ENCODE measurements around the gene TUB.

The TUB gene

DNA sequence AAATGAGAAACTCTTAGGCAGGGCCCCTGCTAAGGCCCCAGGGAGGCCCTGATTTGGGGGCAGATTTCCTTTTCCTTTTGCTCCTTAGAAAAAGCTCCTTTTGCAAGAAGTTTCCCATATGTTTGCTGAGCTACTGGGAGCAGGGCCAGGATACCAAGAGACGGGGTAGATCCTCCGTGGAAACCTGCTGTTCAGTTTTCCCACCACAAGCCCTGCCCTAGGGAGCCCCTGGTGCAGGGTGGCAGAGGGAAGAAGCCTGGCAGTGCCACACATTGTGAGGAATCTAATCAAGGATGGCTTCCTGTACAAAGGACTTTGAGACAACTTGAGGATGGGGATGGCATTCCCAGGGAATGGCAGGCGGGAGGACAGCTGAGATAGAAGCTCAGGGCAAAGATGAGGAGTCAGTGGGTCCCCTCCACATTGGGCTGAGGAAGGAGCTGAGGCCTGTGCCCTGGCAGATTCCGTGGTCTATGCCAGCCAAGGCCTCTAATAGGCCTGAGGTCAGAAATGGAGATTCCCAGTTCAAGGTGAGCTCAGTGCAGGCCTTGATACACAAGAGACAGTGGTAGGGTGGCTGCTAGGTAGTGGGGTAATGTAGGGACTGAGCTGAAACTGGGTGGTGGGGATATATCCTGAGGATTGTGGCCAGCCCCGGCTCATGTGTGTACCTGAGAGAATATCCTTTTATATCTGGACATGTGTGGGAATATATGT lies 15.0 kb downstream of the TUB start:
- TF ChIP-seq, protein P1, sequence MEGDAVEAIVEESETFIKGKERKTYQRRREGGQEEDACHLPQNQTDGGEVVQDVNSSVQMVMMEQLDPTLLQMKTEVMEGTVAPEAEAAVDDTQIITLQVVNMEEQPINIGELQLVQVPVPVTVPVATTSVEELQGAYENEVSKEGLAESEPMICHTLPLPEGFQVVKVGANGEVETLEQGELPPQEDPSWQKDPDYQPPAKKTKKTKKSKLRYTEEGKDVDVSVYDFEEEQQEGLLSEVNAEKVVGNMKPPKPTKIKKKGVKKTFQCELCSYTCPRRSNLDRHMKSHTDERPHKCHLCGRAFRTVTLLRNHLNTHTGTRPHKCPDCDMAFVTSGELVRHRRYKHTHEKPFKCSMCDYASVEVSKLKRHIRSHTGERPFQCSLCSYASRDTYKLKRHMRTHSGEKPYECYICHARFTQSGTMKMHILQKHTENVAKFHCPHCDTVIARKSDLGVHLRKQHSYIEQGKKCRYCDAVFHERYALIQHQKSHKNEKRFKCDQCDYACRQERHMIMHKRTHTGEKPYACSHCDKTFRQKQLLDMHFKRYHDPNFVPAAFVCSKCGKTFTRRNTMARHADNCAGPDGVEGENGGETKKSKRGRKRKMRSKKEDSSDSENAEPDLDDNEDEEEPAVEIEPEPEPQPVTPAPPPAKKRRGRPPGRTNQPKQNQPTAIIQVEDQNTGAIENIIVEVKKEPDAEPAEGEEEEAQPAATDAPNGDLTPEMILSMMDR (IDR thresholded peaks at IDR 0.05; ENCODE audit: low read depth, low read length), result no peak
- no peak for TF ChIP-seq MYC (IDR thresholded peaks at IDR 0.05; ENCODE audit: low read depth, low read length)
- TF ChIP-seq, protein P2, sequence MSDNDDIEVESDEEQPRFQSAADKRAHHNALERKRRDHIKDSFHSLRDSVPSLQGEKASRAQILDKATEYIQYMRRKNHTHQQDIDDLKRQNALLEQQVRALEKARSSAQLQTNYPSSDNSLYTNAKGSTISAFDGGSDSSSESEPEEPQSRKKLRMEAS (IDR thresholded peaks at IDR 0.05; ENCODE audit: low read depth, low read length), result no peak
- no peak for TF ChIP-seq POLR2A (IDR thresholded peaks at IDR 0.05; ENCODE audit: extremely low read depth, insufficient read length)
- DNase-seq (ENCODE audit: low read depth), result no peak
- no peak overlapping the region for H3K4me3 ChIP-seq (ENCODE audit: low read depth, low read length)

GRCh38 chr11:8096575-8096974 lies 15.6 kb downstream of the TUB start:
- DNase-seq (ENCODE audit: low read depth), result no peak
- no peak overlapping the region for H3K4me3 ChIP-seq (ENCODE audit: low read depth, low read length)
- TF ChIP-seq, protein P1 (IDR thresholded peaks at IDR 0.05; ENCODE audit: low read depth, low read length), result no peak
- TF ChIP-seq, protein P2 (IDR thresholded peaks at IDR 0.05; ENCODE audit: low read depth, low read length), result no peak
- TF ChIP-seq MYC (IDR thresholded peaks at IDR 0.05; ENCODE audit: low read depth, low read length) (no peak), POLR2A (IDR thresholded peaks at IDR 0.05; ENCODE audit: extremely low read depth, insufficient read length) (no peak)

GRCh38 chr11:8097062-8097461 lies 16.1 kb downstream of the TUB start:
- DNase-seq (ENCODE audit: low read depth), result no peak
- TF ChIP-seq MYC (IDR thresholded peaks at IDR 0.05; ENCODE audit: low read depth, low read length) (no peak), POLR2A (IDR thresholded peaks at IDR 0.05; ENCODE audit: extremely low read depth, insufficient read length) (no peak)
- no peak overlapping the region for H3K4me3 ChIP-seq (ENCODE audit: low read depth, low read length)

DNA sequence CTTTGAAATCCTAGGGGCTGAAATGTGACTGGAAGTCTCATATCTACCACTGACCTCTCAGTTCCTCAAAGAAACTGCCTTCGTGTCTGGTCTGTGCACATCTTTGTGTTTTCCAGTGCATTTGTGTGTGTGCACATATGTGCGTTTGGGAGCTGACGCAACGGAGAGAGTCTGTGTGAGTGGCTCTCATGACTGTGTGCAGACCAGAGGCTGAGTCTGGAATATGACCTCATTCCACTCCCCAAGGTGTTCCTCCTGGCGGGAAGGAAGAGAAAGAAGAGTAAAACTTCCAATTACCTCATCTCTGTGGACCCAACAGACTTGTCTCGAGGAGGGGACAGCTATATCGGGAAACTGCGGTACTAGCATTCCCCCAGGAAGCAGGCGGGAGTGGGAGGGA lies 16.5 kb downstream of the TUB start:
- no peak for DNase-seq (ENCODE audit: low read depth)
- H3K4me3 ChIP-seq (ENCODE audit: low read depth, low read length), result no peak overlapping the region
- TF ChIP-seq, protein P2 (IDR thresholded peaks at IDR 0.05; ENCODE audit: low read depth, low read length), result no peak
- TF ChIP-seq MYC (IDR thresholded peaks at IDR 0.05; ENCODE audit: low read depth, low read length), result no peak
- TF ChIP-seq POLR2A (IDR thresholded peaks at IDR 0.05; ENCODE audit: extremely low read depth, insufficient read length), result no peak
- TF ChIP-seq, protein P1 (IDR thresholded peaks at IDR 0.05; ENCODE audit: low read depth, low read length), result no peak

GRCh38 chr11:8097926-8098325 lies 16.9 kb downstream of the TUB start:
- TF ChIP-seq POLR2A (IDR thresholded peaks at IDR 0.05; ENCODE audit: extremely low read depth, insufficient read length), result no peak
- TF ChIP-seq MYC (IDR thresholded peaks at IDR 0.05; ENCODE audit: low read depth, low read length), result no peak

GRCh38 chr11:8098361-8098760 lies 17.4 kb downstream of the TUB start:
- TF ChIP-seq MYC (IDR thresholded peaks at IDR 0.05; ENCODE audit: low read depth, low read length) (no peak), POLR2A (IDR thresholded peaks at IDR 0.05; ENCODE audit: extremely low read depth, insufficient read length) (no peak)
- TF ChIP-seq, protein P1 (IDR thresholded peaks at IDR 0.05; ENCODE audit: low read depth, low read length), result no peak
- TF ChIP-seq, protein P2 (IDR thresholded peaks at IDR 0.05; ENCODE audit: low read depth, low read length), result no peak
- no peak overlapping the region for H3K4me3 ChIP-seq (ENCODE audit: low read depth, low read length)
- DNase-seq (ENCODE audit: low read depth), result no peak

More at GRCh38 chr11:8097926-8098325, 16.9 kb downstream of the TUB start:
- DNase-seq (ENCODE audit: low read depth), result no peak
- H3K4me3 ChIP-seq (ENCODE audit: low read depth, low read length), result no peak overlapping the region

DNA sequence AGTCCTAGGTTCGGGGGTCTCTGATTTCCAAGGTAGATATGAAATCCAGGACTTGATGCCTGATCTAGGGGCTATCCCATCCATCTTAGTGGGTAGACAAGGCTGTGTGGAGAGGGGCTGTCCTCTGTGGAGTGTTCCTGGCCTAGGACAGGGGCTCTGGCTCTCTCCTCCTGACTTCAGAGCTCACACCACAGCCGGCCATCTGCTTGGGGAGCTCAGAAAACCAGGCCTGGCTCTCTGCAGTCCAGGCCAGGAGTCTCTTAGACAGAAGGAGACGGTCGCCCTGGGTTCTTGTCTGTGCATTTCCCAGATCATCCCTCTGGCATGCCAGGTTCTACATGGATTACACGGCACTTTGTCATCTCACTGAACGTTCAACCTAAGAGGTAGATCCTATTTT lies 17.9 kb downstream of the TUB start:
- TF ChIP-seq, protein P1 (IDR thresholded peaks at IDR 0.05; ENCODE audit: low read depth, low read length), result no peak
- TF ChIP-seq MYC (IDR thresholded peaks at IDR 0.05; ENCODE audit: low read depth, low read length), result no peak
- no peak for TF ChIP-seq POLR2A (IDR thresholded peaks at IDR 0.05; ENCODE audit: extremely low read depth, insufficient read length)
- TF ChIP-seq, protein P2 (IDR thresholded peaks at IDR 0.05; ENCODE audit: low read depth, low read length), result no peak
- no peak for DNase-seq (ENCODE audit: low read depth)
- no peak overlapping the region for H3K4me3 ChIP-seq (ENCODE audit: low read depth, low read length)
